GM18508 (cell line): ENCODE measurements around the gene SKI.

Source experiments
- ATAC-seq: cut with Tn5 transposase; IDR thresholded peaks from one replicate; pipeline ENCODE4 v1.9.1; 2021; ENCODE audit warnings: moderate number of reproducible peaks; ENCODE audit not compliant: insufficient read depth, unreplicated experiment

Gene SKI

DNA sequence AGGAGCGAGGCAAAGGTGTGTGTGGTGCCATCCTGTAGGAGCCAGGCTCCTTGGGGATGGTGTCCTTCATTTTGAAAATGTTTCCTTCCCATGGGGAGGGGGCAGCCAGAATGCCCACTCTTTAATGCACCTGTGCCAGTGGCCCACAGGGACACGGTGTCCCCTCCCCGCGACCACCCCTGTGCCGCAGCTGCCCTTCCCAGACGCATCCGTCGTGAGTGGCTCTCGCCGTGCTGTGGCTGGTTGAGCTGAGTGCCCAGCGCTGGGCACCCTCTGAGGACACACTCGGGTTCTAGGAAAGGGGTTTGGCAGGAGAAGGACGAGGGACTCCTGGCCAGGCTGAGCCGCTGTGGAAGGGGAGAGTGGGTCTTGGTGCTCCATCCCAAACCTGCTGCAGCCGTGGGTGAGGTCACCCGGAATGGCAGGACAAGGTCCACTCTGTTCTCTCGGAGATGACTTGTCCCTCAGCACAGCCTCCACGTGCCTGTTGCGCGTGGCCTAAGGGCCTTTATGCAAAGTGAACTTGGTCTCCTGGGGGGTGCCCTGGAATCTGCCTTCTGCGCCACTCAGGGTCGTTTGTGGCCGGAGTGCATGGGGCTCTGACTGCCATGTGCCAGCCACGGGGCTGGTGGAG lies 74.3 kb downstream of the SKI start:
- no peak for ATAC-seq

DNA sequence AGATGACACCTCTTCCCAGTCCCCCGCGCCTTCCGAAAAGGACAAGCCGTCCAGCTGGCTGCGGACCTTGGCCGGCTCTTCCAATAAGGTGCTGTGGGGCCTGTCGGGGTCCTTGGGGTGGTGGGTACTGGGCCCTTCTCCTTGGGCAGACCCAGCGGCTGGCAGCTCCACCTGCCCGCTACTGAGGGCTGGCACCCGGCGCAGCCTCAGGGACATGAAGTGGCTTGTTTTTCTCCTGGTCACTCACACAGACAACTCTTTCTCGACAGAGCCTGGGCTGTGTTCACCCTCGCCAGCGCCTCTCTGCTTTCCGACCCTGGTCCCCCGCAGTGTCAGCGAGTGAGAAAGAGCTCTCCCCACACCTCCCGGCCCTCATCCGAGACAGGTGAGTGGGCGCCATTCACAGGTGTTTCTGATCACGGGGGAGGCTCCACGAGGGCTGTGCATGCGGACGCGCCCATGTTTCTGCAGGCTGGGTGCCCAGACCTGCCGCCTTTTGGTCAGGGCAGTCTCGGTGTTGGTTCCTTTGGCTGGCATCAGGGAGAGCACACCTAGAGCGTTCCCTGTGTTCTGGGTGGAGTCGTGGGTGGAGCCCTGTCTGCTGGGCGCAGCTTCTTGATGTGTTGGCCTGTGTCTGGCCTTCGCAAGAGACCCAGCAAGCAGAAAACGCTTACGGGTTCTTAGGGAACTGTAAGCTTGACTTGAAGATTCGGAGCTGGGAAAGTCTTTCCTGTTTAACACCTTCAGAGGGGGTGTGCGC lies 75.1 kb downstream of the SKI start:
- ATAC-seq: no peak

DNA sequence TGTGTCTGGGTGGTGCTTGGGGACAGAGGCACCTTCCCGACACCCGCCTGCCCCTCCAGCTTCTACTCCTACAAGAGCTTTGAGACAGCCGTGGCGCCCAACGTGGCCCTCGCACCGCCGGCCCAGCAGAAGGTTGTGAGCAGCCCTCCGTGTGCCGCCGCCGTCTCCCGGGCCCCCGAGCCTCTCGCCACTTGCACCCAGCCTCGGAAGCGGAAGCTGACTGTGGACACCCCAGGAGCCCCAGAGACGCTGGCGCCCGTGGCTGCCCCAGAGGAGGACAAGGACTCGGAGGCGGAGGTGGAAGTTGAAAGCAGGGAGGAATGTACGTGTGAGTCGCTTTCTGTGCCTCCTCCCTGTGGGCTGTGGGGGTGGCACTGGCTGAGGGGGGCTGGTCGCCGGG lies 75.7 kb downstream of the SKI start:
- ATAC-seq: no peak

DNA sequence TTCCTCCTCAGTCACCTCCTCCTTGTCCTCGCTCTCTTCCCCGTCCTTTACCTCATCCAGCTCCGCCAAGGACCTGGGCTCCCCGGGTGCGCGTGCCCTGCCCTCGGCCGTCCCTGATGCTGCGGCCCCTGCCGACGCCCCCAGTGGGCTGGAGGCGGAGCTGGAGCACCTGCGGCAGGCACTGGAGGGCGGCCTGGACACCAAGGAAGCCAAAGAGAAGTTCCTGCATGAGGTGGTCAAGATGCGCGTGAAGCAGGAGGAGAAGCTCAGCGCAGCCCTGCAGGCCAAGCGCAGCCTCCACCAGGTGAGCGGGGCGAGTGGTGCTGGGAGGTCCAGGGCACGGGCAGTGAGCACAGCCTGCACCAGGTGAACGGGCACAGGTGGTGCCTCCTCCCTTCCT lies 76.2 kb downstream of the SKI start:
- ATAC-seq: no peak

DNA sequence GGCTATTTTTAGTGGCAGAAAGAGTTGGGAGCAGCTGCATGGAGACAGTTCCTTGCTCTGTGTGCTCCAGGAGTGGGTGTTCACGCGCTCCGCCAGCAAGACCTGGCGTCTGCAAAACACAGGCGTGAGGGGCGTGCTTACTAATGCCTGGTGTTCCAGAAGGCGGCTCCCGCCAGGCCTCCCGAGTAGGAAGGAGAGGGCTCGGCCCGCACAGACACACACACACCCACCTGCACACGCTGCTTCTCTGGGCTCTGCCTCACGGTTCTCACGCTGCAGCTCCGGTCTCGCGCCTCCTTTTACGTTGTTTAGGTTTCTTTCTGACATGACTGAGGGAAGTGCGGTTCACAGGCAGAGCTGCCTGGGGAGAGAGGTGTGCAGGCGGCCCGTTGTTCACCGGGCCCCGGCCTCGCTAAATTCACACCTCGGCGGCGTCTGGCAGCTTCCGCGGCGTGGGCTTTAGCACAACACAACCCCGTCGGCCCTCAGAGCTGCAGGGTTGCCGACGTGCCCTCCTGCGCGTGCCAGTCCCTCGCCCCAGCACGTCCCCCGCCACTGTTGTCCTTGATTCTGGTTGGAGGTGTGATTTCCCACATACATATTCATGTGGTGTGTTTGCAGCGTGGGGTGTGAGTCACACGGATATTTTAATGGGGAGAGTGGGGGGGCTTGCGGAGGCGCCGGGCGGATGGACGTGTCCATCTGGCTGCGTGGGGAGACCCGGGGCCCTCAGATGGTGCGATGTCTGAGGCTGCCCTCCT lies 77.0 kb downstream of the SKI start:
- ATAC-seq: no peak

DNA sequence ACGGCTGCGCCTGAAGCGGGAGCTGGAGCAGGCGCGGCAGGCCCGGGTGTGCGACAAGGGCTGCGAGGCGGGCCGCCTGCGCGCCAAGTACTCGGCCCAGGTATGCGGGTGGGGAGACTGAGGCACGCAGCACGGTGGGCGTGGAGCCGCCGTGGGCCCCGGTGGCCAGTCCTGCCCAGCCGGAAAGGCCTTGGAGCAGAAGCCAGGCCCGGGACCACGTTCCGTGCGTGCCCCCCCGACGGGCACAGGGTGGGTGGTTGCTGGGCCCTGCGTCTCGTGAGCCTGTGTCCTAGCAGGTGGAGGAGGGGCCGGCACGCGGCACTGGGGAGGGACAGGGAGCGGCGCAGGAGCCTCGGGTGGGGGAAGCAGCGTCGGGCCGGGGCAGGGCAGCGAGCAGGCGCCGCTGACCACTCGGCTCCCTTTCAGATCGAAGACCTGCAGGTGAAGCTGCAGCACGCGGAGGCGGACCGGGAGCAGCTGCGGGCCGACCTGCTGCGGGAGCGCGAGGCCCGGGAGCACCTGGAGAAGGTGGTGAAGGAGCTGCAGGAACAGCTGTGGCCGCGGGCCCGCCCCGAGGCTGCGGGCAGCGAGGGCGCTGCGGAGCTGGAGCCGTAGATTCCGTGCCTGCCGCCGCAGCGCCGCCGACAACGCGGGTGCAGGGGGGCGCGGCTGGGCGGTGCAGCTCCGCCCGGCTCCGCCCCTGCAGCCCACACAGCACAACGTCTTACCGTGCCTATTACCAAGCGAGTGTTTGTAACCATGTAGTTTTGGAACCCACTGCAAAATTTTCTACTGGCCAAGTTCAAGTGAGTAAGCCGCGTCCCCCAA lies 78.2 kb downstream of the SKI start:
- no peak for ATAC-seq

DNA sequence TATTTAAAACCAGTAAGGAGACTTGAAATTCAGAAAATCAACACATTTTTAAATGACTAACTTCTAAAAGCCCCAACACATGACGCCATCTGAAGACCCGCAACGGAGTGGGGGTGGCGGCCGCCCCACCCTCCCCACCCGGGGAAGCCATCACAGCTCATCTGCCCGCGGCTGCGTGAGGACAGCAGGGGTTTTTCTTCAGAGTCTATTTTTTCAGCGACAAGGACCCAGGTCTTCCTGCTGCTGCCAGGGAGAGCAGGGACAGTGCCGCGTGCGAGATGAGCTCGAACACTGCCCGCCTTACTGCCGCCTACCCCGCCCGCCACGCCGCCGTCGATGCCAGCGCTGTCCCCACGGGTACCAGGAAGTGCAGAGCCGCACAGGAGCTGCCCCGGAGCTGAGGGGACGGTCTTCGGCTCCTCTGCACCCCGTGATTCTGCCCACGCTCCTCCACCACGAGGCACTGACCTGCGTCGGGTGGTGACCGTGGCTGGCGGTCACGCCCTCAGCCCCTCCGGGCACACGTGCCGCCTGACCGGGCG lies 79.0 kb downstream of the SKI start:
- ATAC-seq: no peak

DNA sequence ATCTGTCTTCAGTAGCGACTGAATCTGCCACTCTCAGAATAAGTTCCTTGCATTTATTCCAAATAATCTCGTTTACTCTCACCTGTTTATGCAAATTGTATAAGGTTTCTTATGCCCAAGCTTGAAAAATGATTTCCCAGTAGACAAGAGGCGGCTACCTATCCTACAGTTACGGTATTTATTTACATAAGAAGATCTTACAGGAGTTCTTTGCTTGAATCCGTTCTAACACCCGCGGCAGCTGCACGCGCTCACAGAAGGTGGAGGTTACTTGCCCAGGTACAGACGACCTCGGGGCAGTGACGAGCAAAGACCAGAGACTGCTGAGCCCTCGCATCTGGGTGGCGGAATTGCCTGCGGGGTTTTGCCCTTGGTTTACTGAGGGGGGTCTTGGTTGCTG lies 79.9 kb downstream of the SKI start:
- no peak for ATAC-seq

DNA sequence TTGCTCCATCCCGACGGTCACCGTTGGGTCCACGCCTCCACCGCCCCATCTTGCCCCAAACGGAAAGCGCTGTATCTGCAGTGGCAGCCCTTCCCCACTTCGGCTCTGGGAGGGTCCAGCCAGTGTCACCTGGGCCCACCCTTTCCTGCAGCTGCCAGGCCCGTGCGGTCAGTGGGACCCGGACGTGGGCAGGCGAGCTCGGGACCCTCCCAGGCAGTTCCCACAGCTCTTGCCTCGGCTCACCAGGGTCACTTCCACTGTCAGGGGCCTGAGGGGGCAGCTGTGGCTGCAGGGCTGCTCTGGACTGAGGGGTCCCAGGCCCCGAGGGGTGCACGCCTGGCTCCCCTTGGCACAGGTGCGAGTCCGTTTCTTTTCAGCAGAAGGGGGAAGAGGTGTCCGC lies 80.7 kb downstream of the SKI start:
- no peak for ATAC-seq

DNA sequence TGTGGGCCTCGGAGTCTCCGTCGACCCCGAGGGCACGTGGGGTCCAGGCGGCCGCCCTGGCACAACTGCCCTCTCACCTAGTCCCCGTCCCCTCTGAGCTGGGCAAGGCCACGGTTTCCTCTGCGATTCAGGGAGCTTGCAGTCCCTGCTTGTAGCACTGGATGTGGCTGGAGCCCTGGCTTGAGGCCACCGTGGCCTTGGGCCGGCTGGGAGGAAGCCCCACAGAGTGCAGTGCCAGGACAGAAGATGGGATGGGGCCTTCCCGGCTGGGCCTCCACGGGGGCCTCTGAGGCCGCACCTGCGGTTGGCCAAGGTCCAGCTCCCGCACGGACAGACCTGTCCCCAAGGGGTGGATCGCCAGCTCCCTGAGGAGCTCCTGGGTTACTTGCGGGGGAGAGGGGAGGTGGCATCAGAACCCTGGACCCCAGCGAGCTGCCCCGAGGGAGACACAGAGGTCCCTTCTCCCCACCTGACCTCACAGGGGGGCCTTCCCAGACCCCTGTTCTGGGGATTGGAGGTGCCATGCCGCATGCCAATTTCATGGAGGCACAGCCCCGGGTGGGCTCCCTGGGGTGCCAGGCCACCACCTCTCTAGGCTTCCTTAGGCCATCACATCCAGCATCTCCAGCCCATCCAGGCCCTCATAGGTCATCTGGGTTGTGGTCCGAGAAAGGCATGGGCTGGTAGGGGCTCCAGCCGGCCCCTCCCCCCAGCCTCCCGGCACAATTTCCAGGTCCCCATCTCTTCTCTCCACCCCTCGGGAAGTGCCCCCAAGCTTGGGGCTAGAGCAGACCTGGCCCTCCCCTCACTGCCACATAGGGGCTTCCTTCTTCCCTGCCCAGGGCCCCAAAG lies 82.4 kb downstream of the SKI start:
- ATAC-seq: no peak

DNA sequence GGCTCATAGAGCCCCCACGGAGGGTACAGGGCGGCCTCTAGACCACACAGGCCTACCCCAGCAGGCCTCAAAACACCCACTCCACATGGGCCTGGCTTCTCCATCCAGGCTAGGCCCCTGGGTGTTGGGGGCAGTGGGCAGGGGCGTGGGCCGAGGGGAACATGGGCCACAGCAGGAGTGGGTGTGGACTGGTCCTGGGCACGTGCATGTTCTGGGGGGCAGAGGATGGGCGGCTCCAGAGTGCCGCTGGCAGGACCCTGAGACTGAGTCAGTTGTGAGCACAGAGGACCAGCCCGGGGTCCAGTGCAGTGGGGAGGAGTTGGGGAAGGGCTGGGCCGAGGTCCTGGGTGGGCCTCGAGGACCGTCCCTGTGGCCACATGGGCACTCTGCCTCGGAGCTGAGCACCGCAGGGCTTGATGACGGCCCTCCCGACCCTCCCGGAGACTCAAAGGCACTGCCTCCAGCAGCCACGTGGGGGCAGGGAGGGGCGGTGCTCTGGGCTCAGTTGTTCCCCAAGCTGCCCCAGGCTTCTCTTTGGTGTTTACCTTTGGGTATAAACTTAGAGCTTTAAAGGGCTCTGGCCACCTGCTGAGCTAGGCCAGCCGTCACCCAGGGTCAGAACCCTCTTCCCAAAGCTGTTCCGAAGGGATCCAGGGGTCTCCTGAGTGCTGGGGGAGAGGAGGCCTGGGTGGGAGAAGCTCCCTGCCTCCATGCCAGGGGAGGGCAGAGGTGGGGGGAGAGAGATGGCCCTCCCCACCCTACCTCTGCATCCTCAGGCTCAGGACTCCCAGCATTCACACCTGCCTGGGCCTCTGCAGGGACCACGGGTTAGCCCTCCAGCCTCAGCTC lies 83.3 kb downstream of the SKI start:
- no peak for ATAC-seq

DNA sequence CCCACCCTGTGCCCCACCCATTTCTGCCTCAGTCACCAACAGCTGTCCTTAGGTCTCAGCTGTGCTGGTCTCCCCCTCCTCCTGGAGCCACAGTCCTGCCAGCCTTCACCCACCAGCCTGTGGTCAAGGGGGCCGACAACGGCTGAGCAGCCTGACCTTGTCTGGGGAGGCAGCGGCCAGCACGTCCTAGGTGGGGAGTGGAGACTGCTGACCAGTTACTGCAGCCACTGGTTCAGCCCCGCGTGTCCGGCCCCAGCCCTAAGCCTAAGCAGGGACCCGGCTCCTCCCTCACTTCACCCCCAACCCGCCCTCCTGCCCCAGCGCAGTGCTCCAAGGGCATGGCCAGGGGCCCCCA lies 84.0 kb downstream of the SKI start:
- ATAC-seq: no peak

DNA sequence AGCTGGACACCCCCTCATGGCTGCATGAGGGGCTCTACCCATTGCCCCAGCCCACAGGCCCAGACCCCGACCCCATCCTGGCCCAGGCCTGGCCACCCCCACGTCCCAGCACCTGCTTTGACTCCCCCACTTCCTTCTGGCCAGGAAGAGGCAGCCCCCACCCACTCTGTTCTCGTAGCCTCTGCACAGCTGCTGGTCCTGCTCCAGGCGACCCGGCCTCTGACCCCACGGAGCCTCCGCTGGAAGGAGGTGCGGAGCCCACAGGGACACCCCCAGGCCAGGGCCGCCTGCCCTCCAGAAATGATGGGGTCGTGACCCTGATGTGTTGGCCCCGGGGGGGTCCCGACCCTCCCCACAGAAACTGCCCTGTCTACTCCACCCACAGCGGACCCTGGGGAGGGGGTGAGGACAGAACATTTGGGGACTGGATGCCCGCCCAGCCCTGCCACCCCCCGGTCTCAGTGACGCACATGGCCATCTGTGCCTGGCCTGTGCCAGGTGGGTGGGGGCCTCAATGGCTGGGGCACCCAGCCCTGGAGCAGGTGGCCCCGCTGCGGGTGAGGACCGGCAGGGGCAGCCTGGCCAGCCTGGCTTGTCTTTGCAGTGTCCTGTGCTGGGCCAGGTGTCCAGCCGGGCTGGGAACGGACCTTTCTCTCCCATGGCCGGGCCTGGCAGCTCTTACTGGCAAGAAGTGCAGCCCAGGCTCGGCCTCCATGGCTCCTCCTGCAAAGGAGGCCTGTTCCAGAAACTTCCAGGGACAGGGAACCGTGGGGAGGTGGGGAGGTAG lies 84.6 kb downstream of the SKI start:
- ATAC-seq: no peak

DNA sequence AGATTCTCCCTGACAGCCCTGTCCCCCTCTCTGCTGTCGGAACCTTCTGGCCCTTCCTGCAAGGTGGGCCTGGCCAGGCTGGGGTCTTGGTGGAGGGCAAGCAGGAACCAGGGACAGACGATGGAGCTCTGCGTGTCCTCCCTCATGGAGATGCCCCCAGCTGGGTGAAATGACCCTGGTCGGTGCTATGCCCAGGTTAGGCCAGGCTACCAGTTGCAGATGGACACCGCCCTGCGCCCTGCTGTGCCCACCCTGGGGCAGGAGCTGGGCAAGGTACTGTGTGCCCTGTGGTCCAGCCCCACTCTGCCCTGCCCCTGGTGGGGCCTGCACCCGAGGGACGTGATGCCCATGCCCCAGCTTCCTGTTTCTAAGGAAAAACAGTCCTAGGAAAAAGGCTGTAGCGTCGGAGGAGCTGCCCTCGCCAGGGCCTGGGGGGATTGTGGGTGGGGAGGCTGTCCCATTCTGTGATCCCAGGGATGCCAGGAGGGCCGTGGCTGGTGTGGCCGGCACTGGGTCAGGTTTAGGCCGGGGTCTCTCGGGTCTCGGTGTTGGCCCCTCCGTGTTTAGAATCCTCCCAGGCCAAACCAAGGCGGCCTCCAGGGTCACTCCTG lies 85.6 kb downstream of the SKI start:
- no peak for ATAC-seq

DNA sequence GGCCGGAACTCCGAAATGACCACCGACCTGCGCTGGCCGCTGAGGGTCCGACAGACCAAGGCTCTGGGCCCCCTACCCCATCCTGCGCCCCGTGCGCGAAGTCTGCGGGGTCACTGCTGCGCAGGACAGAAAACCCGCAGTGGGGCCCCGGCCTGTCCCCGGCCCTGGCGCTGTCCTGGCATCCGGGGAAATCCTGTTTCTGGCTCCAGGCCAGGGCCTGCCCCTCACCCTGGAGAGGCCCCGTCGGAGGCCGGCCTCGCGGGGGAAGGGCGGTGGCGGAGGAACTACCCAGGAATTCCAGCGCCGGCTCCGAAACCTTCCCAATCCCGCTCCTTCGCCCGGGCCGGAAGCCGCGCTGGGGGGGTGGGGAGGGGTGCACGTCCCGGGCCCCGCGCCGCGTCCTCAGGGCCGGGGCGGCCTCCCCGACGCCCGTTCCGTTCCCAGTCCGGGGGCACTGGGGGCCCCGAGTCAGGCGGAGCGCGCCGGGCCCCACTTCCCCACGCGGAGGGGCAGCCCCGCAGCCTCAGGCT lies 86.2 kb downstream of the SKI start:
- ATAC-seq: no peak

DNA sequence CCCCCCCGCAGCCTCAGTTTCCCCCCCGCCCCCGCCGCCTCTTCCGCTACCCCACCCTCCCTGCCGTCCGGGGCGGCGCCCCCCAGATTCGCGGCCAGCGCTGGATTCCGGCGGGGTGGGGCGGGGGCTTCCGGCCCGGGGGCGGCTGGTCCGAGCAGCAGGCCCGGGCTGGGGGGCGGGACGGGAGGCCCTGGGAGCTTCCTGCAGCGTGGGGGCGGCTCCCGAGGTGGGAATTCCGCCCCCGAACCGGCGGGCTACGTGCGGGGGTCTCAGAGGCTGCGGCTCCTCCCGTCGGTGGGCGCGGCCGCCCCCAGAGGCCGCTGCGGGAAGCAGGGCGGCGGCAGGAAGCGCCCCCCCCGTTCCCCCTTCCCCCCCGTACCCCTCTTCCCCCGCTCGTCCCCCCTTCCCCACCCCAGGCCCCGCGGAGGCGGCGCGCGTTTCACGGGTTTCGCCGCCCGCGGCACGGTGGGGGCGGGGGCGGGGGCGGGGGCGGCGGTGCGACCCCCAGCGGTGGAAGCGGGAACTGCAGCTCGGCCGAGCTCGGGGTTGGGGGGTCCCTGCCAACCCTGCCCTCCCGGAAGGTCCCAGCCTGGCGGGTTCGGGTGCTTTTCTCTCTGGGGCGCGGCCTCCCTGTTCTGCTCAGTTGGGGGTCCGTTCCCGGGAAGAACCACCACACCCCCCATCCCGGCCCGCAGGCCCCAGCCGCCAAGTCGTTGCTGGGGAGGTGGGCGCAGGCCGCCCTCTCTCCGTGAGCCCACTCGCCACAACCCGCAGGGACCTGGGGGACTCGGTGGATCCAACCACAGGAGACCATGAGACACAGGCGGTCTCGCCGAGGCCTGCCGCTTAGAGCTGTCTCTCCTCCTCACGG lies 86.9 kb downstream of the SKI start:
- no peak for ATAC-seq
